Muscle layer of duodenum (tissue), 2 donors: Measurements from ENCODE around the gene GRK5.

Source experiments
- H3K27ac ChIP-seq: one replicate; pipeline ENCODE4 v1.7.0; 2013; ENCODE audit warnings: mild to moderate bottlenecking, low read length
- H3K27me3 ChIP-seq: one replicate; pipeline ENCODE4 v1.7.0; 2013; ENCODE audit warnings: low read depth, mild to moderate bottlenecking, control low read depth, low read length
- H3K36me3 ChIP-seq, 2 donors: one replicate each; pipeline ENCODE4 v1.7.0; 2013; ENCODE audit warnings: low read length in 2 of 2, control low read depth in 1 of 2, mild to moderate bottlenecking in 1 of 2; ENCODE audit not compliant: insufficient read depth in 2 of 2, control insufficient read depth in 1 of 2
- H3K4me1 ChIP-seq, 2 donors: one replicate each; pipeline ENCODE4 v1.7.0; 2013; ENCODE audit warnings: low read length in 2 of 2, mild to moderate bottlenecking in 2 of 2, control low read depth in 1 of 2, moderate library complexity in 1 of 2; ENCODE audit not compliant: insufficient read depth in 2 of 2, control insufficient read depth in 1 of 2
- H3K4me3 ChIP-seq, 2 donors: one replicate each; pipeline ENCODE4 v1.7.0; 2013; ENCODE audit warnings: low read length in 2 of 2, low read depth in 1 of 2, mild to moderate bottlenecking in 1 of 2
- H3K9me3 ChIP-seq, 2 donors: one replicate each; pipeline ENCODE4 v1.7.0; 2013; ENCODE audit warnings: low read length in 2 of 2, control low read depth in 1 of 2, mild to moderate bottlenecking in 1 of 2; ENCODE audit not compliant: control insufficient read depth in 1 of 2
- donor health status: healthy.

GRK5 gene

GRCh38 chr10:119348516-119349240 is 141.3 kb downstream of the GRK5 start:
- Histone ChIP-seq H3K27me3 (no peaks in the 10 kb centered on the region), H3K4me1 (peaks cover 5 to 42% of the 10 kb centered on the region in 2 donors), H3K4me3 (no peak overlapping the region), H3K36me3 (peaks cover 0 to 3% of the 10 kb centered on the region in 2 donors), H3K9me3 (no peaks in the 10 kb centered on the region), H3K27ac (peak overlapping the region; percentile 16)

- peaks cover 5 to 42% of the 10 kb centered on the region in 2 donors for H3K4me1 ChIP-seq
- peaks cover 0 to 3% of the 10 kb centered on the region in 2 donors for H3K36me3 ChIP-seq
- H3K27me3 ChIP-seq, result no peaks in the 10 kb centered on the region
These were observed 142.0 kb downstream of the GRK5 start for GRCh38 chr10:119349341-119349740.

GRCh38 chr10:119349937-119350501 is 142.6 kb downstream of the GRK5 start:
- no peak overlapping the region for H3K27ac ChIP-seq
- H3K4me3 ChIP-seq, result no peak overlapping the region
- H3K27me3 ChIP-seq, result no peaks in the 10 kb centered on the region
- no peaks in the 10 kb centered on the region for H3K9me3 ChIP-seq
- H3K4me1 ChIP-seq, result peaks cover 5 to 42% of the 10 kb centered on the region in 2 donors
- H3K36me3 ChIP-seq, result peaks cover 0 to 3% of the 10 kb centered on the region in 2 donors

More at GRCh38 chr10:119349341-119349740, 142.0 kb downstream of the GRK5 start:
- Histone ChIP-seq H3K27ac (peak overlapping the region; percentile 16), H3K9me3 (no peaks in the 10 kb centered on the region), H3K4me3 (no peak overlapping the region)

- Histone ChIP-seq H3K36me3 (peaks cover 0 to 3% of the 10 kb centered on the region in 2 donors), H3K9me3 (no peaks in the 10 kb centered on the region), H3K4me1 (peaks cover 5 to 42% of the 10 kb centered on the region in 2 donors), H3K4me3 (no peak overlapping the region), H3K27me3 (no peaks in the 10 kb centered on the region), H3K27ac (no peak overlapping the region)
These were observed 143.2 kb downstream of the GRK5 start for GRCh38 chr10:119350502-119351097.

GRCh38 chr10:119351189-119351588 is 143.8 kb downstream of the GRK5 start:
- Histone ChIP-seq H3K27ac (no peak overlapping the region), H3K9me3 (peaks cover 0 to 4% of the 10 kb centered on the region in 2 donors), H3K27me3 (no peaks in the 10 kb centered on the region), H3K36me3 (peaks cover 3% of the 10 kb centered on the region in 2 donors), H3K4me1 (peaks cover under 1 to 40% of the 10 kb centered on the region in 2 donors), H3K4me3 (no peak overlapping the region)

GRCh38 chr10:119352042-119352441 is 144.7 kb downstream of the GRK5 start:
- H3K4me1 ChIP-seq, result peaks cover 0 to 38% of the 10 kb centered on the region in 2 donors

GRCh38 chr10:119352807-119353206 is 145.4 kb downstream of the GRK5 start:
- Histone ChIP-seq H3K9me3 (peaks cover 0 to 8% of the 10 kb centered on the region in 2 donors), H3K27me3 (no peaks in the 10 kb centered on the region), H3K4me3 (no peak overlapping the region), H3K27ac (no peak overlapping the region), H3K4me1 (peaks cover 0 to 46% of the 10 kb centered on the region in 2 donors), H3K36me3 (peaks cover 3% of the 10 kb centered on the region in 2 donors)

More at GRCh38 chr10:119352042-119352441, 144.7 kb downstream of the GRK5 start:
- no peaks in the 10 kb centered on the region for H3K27me3 ChIP-seq
- peaks cover 3% of the 10 kb centered on the region in 2 donors for H3K36me3 ChIP-seq
- no peak overlapping the region for H3K4me3 ChIP-seq
- peaks cover 0 to 8% of the 10 kb centered on the region in 2 donors for H3K9me3 ChIP-seq
- H3K27ac ChIP-seq, result no peak overlapping the region

GRCh38 chr10:119353421-119353820 is 146.1 kb downstream of the GRK5 start:
- Histone ChIP-seq H3K27me3 (no peaks in the 10 kb centered on the region), H3K4me1 (peaks cover 0 to 47% of the 10 kb centered on the region in 2 donors), H3K4me3 (no peak overlapping the region), H3K36me3 (peaks cover 3% of the 10 kb centered on the region in 2 donors), H3K27ac (no peak overlapping the region), H3K9me3 (peaks cover 0 to 8% of the 10 kb centered on the region in 2 donors)

GRCh38 chr10:119355930-119356329 is 148.6 kb downstream of the GRK5 start:
- no peak overlapping the region for H3K27ac ChIP-seq
- H3K4me1 ChIP-seq, result peaks cover 0 to 28% of the 10 kb centered on the region in 2 donors
- no peaks in the 10 kb centered on the region for H3K27me3 ChIP-seq
- no peak overlapping the region for H3K4me3 ChIP-seq
- peaks cover 0 to 8% of the 10 kb centered on the region in 2 donors for H3K9me3 ChIP-seq
- peaks cover 0 to 3% of the 10 kb centered on the region in 2 donors for H3K36me3 ChIP-seq

- Histone ChIP-seq H3K27me3 (no peaks in the 10 kb centered on the region), H3K9me3 (peaks cover 0 to 8% of the 10 kb centered on the region in 2 donors), H3K27ac (no peak overlapping the region), H3K4me1 (peaks cover 7 to 28% of the 10 kb centered on the region in 2 donors), H3K36me3 (peaks cover 0 to 3% of the 10 kb centered on the region in 2 donors), H3K4me3 (no peak overlapping the region)
These were observed 150.2 kb downstream of the GRK5 start for GRCh38 chr10:119357412-119358151.

- H3K27ac ChIP-seq, result no peak overlapping the region
- H3K4me3 ChIP-seq, result no peak overlapping the region
- no peaks in the 10 kb centered on the region for H3K27me3 ChIP-seq
- peaks cover 0 to 8% of the 10 kb centered on the region in 2 donors for H3K9me3 ChIP-seq
- peaks cover 9 to 24% of the 10 kb centered on the region in 2 donors for H3K4me1 ChIP-seq
- H3K36me3 ChIP-seq, result peaks cover 0 to 3% of the 10 kb centered on the region in 2 donors
These were observed 150.8 kb downstream of the GRK5 start for GRCh38 chr10:119358152-119358512.
